SK-N-SH (cell line): ENCODE measurements around the gene CFAP74.
A peak's percentile ranks its signal among the peaks of the same experiment; 100 is the strongest.

Source experiments
- CHD2 ChIP-seq: fragments of 150-350 bp; IDR thresholded peaks from 2 replicates; pipeline ENCODE4 v1.6.1; 2018; ENCODE audit warnings: low read length; ENCODE audit not compliant: partially characterized antibody
- FOXM1 ChIP-seq: IDR thresholded peaks from 2 replicates; pipeline ENCODE4 v1.4.0; 2012; ENCODE audit warnings: low read depth, mild to moderate bottlenecking
- GABPA ChIP-seq: IDR thresholded peaks from 2 replicates; pipeline ENCODE4 v1.4.0; 2012; ENCODE audit warnings: low read depth, mild to moderate bottlenecking
- GATA2 ChIP-seq: sonication (generic); formaldehyde crosslinking; IDR thresholded peaks from 2 replicates; pipeline ENCODE4 v1.5.0; 2020; ENCODE audit warnings: mild to moderate bottlenecking, missing genetic modification reagents
- NFIC ChIP-seq: IDR thresholded peaks from 2 replicates; pipeline ENCODE4 v1.4.0; 2012; ENCODE audit warnings: borderline replicate concordance
- POLR2AphosphoS5 ChIP-seq: IDR thresholded peaks from 2 replicates; pipeline ENCODE4 v1.6.1; 2012; ENCODE audit warnings: low read depth, low read length
- RAD21 ChIP-seq: IDR thresholded peaks from 2 replicates; pipeline ENCODE4 v1.6.1; 2012; ENCODE audit warnings: mild to moderate bottlenecking, low read length
- REST ChIP-seq: IDR thresholded peaks from 2 replicates; pipeline ENCODE4 v1.6.1; 2012; ENCODE audit warnings: mild to moderate bottlenecking, low read depth, low read length, moderate library complexity
- RFX5 ChIP-seq: IDR thresholded peaks from 2 replicates; pipeline ENCODE4 v1.6.1; 2012; ENCODE audit warnings: mild to moderate bottlenecking, improper control_type of control experiment, low read length
- SIN3A ChIP-seq: IDR thresholded peaks from 2 replicates; pipeline ENCODE4 v1.6.1; 2012; ENCODE audit warnings: low read depth, mild to moderate bottlenecking, low read length, moderate library complexity, borderline replicate concordance
- USF2 ChIP-seq: fragments of 150-350 bp; IDR thresholded peaks from 2 replicates; pipeline ENCODE4 v1.6.1; 2017; ENCODE audit warnings: antibody characterized with exemption, low read length, low read depth, borderline replicate concordance
- YY1 ChIP-seq: IDR thresholded peaks from 2 replicates; pipeline ENCODE4 v1.4.0; 2012; ENCODE audit warnings: low read depth, mild to moderate bottlenecking
- TF ChIP-seq, protein P1 (sequence below): fragments of 200-600 bp; sonication (generic); IDR thresholded peaks from 2 replicates; pipeline ENCODE4 v1.6.1; 2017; ENCODE audit warnings: antibody characterized with exemption, mild to moderate bottlenecking, moderate library complexity

GRCh38 chr1:1891349-1892078, 112.1 kb downstream of the CFAP74 start:
- TF ChIP-seq, protein P1, sequence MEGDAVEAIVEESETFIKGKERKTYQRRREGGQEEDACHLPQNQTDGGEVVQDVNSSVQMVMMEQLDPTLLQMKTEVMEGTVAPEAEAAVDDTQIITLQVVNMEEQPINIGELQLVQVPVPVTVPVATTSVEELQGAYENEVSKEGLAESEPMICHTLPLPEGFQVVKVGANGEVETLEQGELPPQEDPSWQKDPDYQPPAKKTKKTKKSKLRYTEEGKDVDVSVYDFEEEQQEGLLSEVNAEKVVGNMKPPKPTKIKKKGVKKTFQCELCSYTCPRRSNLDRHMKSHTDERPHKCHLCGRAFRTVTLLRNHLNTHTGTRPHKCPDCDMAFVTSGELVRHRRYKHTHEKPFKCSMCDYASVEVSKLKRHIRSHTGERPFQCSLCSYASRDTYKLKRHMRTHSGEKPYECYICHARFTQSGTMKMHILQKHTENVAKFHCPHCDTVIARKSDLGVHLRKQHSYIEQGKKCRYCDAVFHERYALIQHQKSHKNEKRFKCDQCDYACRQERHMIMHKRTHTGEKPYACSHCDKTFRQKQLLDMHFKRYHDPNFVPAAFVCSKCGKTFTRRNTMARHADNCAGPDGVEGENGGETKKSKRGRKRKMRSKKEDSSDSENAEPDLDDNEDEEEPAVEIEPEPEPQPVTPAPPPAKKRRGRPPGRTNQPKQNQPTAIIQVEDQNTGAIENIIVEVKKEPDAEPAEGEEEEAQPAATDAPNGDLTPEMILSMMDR, result no peak
- no peak for TF ChIP-seq USF2
- TF ChIP-seq YY1, result no peak
- TF ChIP-seq CHD2, result no peak
- TF ChIP-seq RFX5, result no peak
- peak; percentile 45; the same call in 1 of the 2 replicates for TF ChIP-seq POLR2AphosphoS5
- no peak for TF ChIP-seq SIN3A
- no peak for TF ChIP-seq NFIC
- TF ChIP-seq FOXM1, result no peak
- no peak for TF ChIP-seq RAD21
- TF ChIP-seq GABPA, result no peak
- no peak for TF ChIP-seq GATA2 (CRISPR knock-in tag)
- no peak for TF ChIP-seq REST
